Dermis microvascular lymphatic vessel endothelial cell (primary cell): ENCODE measurements around the gene KIF26A. TPM values are rescaled to one million over a fixed set of nuclear protein-coding genes. Genes with fewer than 3 reads are reported as not detected.
"Not testable (repeated sequence)": the region's sequence is repeated elsewhere in the genome, so short reads cannot be mapped to it uniquely, and the experiment has no call there.

Experiments used
- DNase-seq, 2 donors: peaks; one replicate each; pipeline versions ENCODE4 v3.0.0 to v3.0.0-alpha.2; 2010; ENCODE audit warnings: low read depth in 2 of 2
- total RNA-seq: library from RNA; depleted of rRNA; stranded (reverse); fragments of >200 nt; gene quantifications from 2 replicates; pipeline ENCODE4 v1.2.1, GENCODE V29; 2014

The KIF26A gene
- total RNA-seq, 1 donor from 2014 or later: 9.2 TPM

- no peak for DNase-seq
Measured at GRCh38 chr14:104207142-104208014, 69.0 kb downstream of the KIF26A start.

- DNase-seq: not testable (repeated sequence)
Measured at GRCh38 chr14:104208015-104208295, 69.6 kb downstream of the KIF26A start.

- not testable (repeated sequence) for DNase-seq
Measured at GRCh38 chr14:104208331-104208730, 69.9 kb downstream of the KIF26A start.

- not testable (repeated sequence) for DNase-seq
Measured at GRCh38 chr14:104209071-104209470, 70.7 kb downstream of the KIF26A start.

- no peak for DNase-seq
Measured at GRCh38 chr14:104209985-104210816, 71.8 kb downstream of the KIF26A start.

GRCh38 chr14:104210817-104211195, 72.4 kb downstream of the KIF26A start:
- DNase-seq: no peak

GRCh38 chr14:104211215-104211614, 72.8 kb downstream of the KIF26A start:
- DNase-seq: no peak

- DNase-seq: no peak
Measured at GRCh38 chr14:104211741-104212140, 73.4 kb downstream of the KIF26A start.

GRCh38 chr14:104212206-104213095, 74.1 kb downstream of the KIF26A start:
- DNase-seq: no peak

GRCh38 chr14:104213301-104214034, 75.1 kb downstream of the KIF26A start:
- DNase-seq: no peak

- no peak for DNase-seq
Measured at GRCh38 chr14:104214431-104215218, 76.2 kb downstream of the KIF26A start.

GRCh38 chr14:104215706-104216334, 77.4 kb downstream of the KIF26A start:
- no peak for DNase-seq

GRCh38 chr14:104216457-104216856, 78.1 kb downstream of the KIF26A start:
- no peak for DNase-seq

GRCh38 chr14:104217486-104218360, 79.3 kb downstream of the KIF26A start:
- DNase-seq: no peak

- no peak for DNase-seq
Measured at GRCh38 chr14:104218361-104219180, 80.2 kb downstream of the KIF26A start.

GRCh38 chr14:104219731-104220214, 81.4 kb downstream of the KIF26A start:
- no peak for DNase-seq

GRCh38 chr14:104220215-104221070, 82.1 kb downstream of the KIF26A start:
- no peak for DNase-seq
